ENCODE data around the gene C17orf100.
"Not testable (repeated sequence)": the region's sequence is repeated elsewhere in the genome, so short reads cannot be mapped to it uniquely, and the experiment has no call there.

The C17orf100 gene

DNA sequence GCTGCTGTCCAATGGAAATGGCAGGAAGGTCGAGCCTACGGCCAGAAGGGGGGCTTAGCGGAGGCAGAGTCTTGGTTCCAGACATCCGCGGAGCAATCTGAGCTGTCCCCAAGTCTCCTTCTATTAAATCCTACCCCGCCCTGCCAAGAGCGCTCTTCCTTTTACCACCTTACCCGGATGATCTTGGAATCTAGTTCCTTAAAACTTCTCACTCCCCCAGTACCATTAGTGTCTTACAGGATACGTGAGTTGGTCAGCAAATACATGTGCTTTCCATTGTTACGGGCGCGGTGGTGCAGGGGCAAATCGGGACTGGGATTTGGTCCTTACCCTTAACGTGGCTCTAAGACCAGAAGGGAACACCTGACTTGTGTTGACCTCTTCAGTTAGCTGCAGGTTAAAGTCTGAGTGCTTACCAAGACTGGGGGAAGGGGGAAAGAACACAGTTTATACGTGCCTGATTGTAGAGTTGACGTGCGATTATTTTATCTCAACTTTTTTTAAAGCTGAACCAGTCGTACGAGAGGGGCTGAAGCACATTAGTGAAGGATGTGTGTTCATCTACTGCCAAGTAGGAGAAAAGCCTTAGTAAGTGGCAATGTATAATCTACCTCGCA is 10.2 kb upstream of the C17orf100 start:
- no peak for DNase-seq

DNA sequence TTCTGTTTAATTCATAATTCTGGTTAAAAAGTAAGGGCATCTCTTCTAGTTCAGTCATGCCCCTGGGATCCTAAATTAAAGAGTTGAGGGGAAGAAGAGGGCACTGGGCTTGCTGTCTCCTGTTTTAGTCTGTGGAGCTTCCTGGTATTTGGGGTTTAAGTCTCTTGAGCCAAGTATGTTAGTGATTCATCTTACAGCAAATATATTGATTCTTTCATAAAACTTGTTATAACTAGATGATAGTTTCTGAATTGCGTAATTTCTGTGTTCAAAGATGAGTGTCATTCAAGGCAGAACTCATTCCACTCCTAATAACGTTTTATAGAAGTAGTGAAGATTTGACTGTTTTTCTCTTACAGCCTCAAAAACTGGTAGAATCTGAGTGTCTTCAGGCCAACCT is 9.0 kb upstream of the C17orf100 start:
- no peak for DNase-seq

DNA sequence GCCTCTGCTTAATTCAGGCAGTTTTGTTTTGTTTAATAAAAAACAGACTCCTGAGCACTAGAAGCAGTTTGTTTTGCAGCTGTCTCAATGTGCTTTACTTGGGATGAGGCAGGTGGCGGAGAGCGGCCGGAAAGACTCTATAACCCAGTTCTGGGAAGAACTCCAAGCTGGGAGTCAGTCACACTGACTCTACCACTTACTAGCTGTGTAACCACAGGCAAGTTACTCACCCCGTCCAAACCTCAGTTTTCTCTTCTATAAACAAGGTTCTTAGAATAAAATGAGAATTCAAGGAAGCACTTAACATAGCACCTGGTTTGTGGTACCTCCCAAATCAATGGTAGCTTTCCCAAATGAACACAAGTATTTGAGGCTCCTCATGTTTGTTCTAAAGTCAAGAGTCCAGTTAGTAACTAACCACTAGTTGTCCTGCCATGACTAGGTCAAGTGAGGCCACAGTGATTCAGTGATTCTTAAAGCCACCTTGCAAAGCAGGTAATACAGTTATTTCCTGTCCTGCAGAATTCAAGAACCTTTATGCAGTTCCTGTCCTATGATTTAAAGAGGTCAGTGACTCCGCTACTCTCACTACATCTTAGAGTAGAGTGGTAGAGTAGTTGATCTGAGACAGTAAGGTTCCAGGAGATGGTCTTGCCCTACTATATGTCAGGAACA is 8.0 kb upstream of the C17orf100 start:
- no peak for DNase-seq

DNA sequence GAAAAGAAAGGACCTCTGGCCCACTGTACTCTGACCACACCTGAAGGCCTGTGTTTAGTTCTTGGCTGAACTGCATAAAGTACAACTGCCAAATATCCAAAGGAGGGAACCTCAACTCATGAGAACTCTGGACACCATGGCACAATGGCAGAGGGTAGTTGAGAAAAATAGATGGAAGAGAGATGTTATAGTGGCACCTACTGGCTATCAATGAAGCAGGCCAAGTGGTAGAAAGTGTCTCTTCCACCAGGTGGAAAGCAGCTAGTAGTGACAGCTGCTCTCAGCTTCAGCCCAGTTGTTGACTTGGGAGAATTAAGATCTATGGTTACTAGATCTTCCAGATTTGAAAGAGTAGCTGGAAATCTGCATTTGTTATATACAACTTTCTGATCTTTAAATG is 3.4 kb upstream of the C17orf100 start:
- DNase-seq: no peak

DNA sequence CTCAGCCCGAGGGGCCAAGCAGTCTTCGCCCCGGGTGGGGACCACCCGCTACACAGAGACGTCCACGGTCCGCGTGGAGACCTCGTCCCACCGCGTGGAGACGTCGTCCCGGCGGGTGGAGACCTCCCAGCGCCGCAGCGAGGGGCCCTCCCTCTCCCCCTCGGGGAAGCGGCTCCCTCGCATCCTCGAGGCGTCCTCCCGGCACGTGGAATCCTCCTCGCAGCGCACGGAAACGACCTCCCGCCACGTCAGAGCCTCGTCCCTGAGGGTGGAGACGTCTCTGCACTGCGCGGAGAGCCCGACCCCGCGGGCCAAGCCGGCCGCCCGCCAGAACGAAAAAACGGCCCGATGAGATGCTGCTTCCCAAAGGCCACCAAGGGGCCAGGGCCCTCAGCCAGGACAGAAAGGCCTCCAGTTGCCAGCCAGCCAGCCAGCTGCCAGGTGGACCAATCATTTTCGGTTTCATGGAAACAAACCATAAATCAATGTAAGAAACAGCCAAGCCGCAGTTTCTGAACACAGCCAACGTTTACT is 424 bp downstream of the C17orf100 start:
- no peak for DNase-seq

DNA sequence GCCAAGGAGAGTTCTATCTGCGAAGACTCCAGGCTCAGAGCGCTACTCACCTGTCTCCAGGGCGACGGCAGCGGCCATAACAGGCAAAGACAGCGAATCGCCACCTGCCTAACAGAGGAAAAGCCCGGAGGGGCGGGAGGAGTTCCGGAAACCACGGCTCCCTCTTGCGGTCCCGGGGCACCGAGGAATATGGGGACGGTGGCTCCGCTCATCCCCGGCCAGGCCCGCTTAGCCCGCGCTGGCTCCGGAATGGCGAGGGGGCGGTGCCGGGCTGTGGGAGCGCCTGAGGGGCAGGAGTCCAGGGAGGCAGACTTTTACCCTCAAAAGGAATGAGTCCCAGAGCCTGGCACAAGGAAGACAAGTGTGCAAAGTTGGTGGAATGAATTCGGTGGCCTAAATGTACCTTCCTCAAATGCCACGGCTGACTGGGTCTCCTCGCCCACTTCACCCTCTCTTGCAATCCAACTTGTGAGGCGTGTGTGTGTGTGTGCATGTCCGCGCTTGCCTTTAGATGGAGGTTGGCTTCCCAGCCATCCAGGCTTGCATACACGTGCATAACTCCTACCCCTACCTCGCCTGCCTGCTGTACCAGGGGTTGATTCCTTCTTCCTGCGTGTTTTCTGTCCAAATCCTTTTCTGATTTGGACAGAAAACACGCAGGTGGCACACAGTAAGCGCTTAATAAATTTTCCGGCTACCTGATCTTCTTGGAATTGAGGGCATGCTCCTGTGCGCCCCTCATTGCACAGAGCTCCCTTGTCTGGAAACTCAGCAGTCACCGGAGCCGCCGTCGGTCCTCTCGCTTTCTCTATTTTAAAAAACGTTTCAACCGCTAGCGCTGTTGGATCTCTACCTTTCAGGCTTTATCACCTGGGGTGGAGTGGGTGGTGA is 3.5 kb downstream of the C17orf100 start:
- DNase-seq: no peak

DNA sequence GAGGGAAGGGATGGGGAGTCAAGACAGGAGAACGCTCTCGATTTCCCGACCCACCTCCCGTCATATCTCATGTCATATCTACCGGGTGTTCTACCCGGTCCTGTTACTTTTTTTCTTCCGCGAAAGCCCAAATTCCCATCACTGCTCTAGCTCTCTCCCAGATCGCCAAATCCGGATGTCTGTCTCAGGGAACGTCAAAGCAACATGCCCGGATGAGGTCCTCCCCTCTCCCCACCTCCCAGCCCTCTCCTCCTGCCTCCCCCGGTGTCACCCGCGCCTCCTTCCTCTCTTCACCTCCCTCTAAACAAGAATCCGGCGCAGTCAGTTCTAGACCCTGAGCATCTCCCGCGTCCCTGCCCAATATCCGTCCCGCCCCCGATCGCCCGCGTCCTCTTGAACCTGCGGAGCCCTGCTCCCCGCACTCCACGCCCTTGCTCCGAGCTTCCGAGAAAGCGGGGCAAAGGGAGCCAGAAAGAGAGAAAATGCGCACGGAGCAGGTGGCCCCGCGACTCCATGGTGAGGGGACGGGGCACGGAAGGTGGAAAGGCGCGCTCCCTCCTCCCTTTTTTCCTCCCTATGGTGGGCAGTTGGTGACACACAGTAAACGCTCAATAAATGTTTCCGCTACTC is 4.3 kb downstream of the C17orf100 start:
- not testable (repeated sequence) for DNase-seq

DNA sequence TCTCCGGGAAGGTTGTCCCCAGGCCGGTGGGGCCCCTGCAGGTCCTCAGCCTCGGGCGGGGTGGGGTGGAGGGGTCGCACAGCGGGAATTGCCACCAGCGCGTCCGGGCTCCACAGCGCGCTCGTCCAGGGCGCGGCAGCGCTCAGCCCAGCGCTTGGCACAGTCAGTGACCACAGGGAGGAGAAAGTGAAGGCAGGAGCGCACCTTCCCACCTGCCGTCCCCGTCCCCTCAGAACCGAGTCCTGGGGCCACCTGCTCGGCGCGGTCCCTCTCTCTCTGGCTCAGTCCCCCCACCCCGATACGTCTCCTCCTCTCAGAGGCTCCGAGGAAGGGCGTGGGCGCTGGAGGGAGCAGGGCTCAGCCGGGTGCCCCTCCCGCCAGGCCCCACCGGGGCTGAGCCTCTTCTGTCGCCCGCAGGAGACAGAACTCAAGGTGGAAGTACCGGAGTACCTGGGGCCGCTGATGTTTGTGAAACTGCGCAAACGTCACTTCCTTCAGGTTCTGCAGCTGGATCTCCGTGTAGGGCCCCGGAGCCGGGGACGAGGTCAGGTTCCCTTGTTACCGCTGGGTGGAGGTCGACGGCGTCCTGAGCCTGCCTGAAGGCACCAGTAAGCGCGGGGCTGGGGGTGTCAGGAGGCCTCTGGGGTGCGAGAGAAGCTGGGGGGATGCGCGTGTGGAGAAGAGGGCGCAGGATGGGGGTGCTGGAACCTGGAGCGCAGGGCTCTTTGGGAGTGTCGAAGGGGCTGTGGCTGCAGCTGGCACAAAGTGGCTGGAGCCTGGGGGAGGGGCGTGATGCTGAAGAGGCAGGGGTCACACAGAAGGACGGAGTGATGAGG is 5.5 kb downstream of the C17orf100 start:
- DNase-seq: not testable (repeated sequence)

DNA sequence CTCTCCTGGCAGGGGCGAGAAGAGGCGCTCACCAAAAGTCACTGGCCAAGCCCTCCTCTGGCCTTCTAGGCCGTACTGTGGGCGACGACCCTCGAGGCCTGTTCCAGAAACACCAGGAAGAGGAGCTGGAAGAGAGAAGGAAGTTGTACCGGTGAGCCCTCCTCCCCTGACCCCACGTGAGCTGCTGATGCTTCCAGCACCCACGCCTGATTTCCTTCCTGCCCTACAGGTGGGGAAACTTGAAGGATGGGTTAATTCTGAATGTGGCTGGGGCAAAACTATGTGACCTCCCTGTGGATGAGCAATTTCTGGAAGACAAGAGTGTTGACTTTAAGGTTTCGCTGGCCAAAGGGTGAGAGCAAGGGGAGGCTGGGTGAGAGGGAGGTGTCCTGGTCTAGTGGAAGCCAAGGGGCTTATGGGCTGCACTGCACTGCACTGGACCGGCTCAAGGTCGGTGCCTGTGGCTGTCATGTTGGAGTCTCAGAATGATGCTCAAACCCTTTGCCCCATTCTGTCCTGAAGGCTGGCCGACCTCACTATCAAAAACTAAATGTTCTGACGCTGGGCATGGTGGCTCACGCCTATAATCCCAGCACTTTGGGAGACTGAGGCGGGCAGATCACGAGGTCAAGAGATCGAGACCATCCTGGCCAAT is 6.2 kb downstream of the C17orf100 start:
- DNase-seq: no peak

DNA sequence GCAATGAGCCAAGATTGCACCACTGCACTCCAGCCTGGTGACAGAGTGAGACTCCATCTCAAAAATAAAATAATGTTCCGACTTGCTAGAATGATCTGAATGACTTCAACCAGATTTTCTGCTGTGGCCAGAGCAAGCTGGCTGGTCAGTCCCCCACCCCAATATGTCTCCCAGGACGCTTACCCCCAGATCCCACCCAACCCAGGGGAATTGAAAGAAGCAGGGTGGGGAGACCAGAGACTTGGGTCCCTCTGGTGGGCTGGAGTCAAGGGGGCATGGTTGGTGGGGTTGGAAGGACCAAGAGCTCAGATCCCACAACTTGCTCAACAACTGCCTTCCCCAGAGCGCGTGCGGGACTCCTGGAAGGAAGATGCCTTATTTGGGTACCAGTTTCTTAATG is 6.8 kb downstream of the C17orf100 start:
- DNase-seq: not testable (repeated sequence)

DNA sequence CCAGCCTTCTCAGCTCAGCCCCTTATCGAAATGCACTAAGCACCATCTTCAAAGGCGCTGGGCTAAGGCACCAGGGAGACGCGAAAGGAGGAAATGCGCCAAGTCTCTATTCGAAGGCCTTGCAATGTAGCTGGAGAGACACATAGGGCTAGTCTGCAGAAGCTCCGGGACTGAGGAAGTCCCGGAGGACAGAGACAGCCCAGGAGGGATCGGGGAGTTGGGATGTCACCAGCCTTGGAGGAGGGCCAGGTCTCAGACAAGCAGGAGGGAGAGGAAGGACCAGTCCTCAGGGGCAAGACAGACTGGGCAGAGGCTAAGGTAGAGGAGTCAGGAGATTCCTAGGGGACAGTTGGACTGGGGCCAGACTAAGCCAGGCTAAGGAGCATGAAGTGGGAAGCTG is 8.5 kb downstream of the C17orf100 start:
- DNase-seq: no peak

DNA sequence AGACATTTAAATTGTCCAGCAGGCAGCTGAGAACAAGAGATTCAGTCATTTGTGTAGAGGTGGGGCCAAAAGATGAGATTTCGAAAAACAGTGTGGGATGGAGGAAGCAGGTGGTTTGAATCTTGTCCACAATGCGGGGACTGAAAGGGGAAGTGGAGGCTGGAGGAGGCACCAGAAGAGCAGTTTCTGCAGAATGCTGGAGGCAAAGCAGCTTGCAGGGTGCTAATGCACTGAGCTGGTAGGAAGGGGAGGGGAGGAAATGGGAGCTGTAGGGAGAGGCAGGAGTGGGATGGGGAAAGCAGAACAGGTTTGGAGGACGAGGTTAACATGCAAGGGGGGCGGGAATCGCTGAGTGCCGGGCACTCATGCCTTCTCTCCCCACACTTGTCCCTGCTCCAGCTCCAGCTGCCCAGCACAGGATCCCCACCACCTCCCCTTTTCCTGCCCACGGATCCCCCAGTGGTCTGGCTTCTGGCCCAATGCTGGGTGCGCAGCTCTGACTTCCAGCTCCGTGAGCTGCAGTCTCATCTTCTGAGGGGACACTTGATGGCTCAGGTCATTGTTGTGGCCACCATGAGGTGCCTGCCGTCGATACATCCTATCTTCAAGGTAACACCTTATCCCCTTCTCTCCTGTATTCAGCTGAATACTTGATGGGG is 9.4 kb downstream of the C17orf100 start:
- peak in 1 of 2 donors; percentile 21 for DNase-seq

DNA sequence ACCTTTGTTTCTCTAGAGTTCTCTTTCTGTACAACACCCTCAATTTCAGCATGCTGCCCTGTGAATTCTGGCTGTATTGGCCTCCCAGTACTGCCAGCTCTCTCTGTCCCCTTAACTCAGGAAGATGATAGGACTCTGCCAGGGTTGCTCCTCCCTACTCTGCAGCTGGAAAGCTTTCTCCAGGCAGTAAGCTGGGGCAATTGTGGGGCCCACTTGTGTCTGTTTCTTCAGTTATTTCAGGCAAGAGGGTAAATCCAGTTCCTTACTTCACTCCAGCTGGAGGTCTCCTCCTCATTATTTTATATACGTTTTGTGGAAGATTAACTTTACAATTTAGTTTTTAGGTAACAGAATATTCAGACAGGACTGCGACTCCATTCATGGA is 9.9 kb downstream of the C17orf100 start:
- no peak for DNase-seq

DNA sequence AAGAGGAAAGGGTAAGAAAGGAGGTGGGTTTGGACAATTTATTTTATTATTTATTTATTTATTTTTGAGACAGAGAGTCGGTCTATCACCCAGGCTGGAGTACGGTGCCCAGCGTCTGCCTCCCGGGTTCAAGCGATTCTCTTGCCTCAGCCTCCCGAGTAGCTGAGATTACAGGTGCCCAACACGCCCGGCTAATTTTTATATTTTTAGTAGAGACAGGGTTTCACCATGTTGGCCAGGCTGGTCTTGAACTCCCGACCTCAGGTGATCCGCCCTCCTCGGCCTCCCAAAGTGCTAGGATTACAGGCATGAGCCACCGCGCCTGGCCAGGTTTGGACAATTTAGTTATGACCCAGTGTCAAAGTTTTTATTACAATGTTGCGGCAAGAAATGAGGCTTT is 11.6 kb downstream of the C17orf100 start:
- DNase-seq: not testable (repeated sequence)

DNA sequence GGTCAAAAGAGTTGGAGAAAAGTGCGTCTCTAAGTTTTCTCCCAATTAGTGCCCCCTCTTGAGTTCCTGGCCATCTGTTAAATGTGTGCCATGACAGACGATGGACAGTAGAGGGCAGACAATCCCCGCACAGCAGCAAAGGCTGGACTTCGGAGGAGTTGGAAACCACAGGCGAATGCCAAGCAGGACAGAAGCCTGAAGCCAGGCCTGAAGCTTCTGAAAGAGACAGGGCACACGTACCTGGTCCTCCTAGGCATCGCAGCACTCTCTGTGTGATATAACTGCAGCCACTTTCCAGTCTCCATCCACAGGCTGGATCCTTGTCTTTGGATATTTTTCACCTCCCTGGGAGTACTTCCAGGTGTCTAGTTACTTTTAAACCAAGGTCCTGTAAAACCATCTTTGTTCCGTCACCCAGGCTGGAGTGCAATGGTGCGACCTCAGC is 14.5 kb downstream of the C17orf100 start:
- peak; percentile 67 to 68 for DNase-seq

DNA sequence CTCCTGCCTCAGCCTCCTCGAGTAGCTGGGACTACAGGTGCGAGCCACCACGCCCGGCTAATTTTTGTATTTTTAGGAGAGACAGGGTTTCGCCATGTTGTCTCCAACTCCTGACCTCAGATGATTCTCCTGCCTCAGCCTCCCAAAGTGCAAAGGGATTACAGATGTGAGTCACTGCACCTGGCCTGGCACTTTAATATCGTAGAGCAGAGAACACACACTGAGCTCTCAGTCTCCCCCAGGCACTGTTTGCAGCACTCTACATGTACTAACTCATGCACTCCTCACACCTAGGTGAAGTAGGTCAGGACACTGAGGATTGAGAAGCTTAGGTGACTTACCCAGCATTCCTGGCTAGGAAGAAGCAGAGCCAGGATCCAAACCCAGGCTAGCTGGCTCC is 15.0 kb downstream of the C17orf100 start:
- no peak for DNase-seq

DNA sequence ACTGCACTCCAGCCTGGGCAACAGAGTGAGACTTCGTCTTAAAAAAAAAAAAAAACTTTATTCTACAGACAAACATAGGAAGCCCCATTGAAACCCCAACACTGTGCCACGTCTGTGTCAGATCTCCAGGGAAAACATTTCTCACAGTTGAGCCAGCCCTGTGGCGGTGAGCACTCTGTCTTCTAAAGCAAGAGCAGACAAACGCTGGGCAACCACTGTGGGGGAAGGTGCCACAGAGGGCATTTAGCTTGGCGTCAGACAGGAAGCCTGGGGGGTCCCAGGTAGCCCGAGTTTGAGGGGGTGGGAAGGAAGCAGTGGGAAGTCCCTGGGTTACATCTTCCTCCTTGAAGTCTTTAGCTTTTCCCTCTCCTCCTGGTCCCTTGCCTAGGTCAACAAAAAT is 16.0 kb downstream of the C17orf100 start:
- no peak for DNase-seq

DNA sequence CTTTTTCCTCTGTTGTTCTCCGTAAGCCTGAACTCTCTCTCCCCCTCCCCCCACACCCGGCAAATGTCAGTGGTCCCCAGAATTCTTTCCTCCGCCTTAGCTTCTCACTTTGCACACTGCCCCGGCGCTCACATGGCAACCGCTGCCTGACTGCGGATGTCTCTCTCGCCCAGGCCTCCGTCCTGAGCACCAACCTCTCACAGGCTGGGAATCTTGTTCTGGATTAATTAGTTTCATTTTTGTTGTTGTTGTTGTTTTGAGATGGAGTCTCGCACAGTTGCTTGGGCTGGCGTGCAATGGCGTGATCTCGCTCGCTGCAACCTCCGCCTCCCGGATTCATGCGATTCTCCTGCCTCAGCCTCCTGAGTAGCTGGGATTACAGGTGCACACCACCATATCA is 16.7 kb downstream of the C17orf100 start:
- DNase-seq: no peak

DNA sequence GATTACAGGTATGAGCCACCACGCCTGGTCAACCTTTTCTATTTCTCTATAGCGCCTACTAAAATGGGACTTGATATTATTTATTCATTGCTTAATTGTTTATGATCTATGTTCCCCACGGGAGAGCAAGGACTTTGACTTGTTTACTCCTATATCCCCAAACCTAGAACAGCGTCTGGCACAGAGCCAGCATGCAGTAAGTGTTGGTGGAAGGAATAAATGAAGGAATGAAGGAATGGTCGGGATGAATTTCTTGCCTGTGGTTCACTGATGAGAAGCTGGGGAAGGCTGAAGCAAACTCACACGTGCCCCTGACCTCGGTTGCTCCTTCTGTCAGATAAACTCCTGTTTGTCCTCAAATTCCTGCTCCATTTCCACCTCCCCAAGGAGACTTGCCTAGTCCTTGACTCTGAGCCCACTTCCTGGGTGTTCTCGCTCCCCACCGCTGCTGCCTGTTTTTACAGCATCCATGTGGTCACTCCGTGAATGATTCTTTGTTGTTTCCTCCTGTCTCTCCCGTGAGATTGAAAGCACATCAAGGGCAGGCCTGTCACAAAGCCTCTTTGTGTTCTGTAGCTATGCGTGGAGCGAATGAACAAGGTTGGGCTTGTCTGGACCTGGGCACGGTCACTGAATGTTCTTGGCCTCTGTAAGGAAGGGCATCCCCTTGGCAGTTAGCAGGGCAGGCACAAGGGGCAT is 17.3 kb downstream of the C17orf100 start:
- no peak for DNase-seq

DNA sequence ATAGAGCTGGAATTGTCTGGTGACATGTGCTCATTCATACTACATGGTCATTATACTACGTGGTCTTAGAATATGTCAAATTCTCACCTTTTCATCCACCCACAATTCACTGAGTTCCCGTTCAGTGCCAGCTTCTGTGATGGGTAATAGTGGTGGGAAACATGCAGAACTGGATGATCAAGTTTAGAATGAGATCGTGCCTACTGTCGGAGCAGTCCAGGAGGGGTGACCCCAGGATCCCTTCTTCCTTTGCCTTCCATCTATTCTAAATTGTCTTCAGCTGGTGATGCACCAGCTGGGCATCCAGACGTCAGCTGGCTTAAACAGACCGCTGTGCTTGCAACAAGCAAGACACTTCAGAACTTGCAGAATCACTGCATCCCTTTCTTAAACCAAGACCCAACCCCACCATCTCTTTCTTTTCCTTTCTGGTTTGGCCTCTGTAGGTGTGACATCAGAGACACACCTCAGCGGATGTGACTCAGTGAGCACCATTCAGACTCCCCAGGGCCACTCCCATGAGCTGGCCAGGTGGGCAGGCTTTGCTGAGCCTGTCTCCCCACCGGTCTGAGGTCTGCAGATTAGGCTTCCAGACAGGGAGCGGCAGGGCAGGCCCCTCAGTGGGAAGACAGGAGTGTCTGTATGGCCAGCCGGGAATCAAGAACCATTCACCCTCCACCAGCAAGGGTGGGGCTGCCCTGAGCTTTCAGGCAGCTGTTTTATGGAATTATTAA is 18.1 kb downstream of the C17orf100 start:
- DNase-seq: no peak

Measured in hippocampal formation (tissue), 2 donors.